IMR-90 (cell line): Measurements from ENCODE around the gene UBA1.

Source experiments
- CEBPB ChIP-seq: IDR thresholded peaks from 2 replicates; pipeline ENCODE4 v1.6.1; 2012; ENCODE audit warnings: low read depth, low read length, improper control_type of control experiment
- FOS ChIP-seq: fragments of 150-350 bp; IDR thresholded peaks from 2 replicates; pipeline ENCODE4 v1.6.1; 2016; ENCODE audit warnings: low read depth, low read length
- POLR2A ChIP-seq: IDR thresholded peaks from 2 replicates; pipeline ENCODE4 v1.6.1; 2012; ENCODE audit warnings: mild to moderate bottlenecking, low read depth, low read length
- RAD21 ChIP-seq: IDR thresholded peaks from 2 replicates; pipeline ENCODE4 v1.6.1; 2012; ENCODE audit warnings: low read length, improper control_type of control experiment
- SMC3 ChIP-seq: fragments of 150-350 bp; IDR thresholded peaks from 2 replicates; pipeline ENCODE4 v1.6.1; 2016; ENCODE audit warnings: low read depth, mild to moderate bottlenecking, antibody characterized with exemption, low read length, moderate library complexity
- TF ChIP-seq, protein P1 (sequence below): conservative IDR thresholded peaks from 2 replicates; pipeline ENCODE4 v1.5.1; 2012; ENCODE audit warnings: mild to moderate bottlenecking, low read depth, low read length, improper control_type of control experiment

DNA sequence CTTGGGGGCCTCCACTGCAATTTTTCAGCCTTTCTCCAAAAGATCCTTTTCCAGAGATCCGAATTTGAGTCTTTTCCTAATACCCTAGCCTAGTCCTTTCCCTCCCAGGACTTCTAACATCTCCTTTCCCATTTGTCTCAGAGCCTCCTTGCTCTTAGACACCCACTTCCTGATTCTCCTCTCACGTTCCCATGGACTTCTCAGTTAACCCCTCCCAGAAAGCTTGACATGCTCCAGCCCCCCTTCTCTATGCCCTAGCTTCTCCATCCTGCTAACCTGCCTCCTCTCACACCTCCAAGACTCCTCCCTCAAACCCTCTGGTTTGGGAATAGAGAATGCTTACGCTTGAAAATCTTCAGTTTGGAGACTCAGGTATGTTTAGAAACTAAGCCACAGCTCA lies 2.5 kb downstream of the UBA1 start:
- TF ChIP-seq POLR2A: no peak
- no peak for TF ChIP-seq CEBPB
- TF ChIP-seq, protein P1, sequence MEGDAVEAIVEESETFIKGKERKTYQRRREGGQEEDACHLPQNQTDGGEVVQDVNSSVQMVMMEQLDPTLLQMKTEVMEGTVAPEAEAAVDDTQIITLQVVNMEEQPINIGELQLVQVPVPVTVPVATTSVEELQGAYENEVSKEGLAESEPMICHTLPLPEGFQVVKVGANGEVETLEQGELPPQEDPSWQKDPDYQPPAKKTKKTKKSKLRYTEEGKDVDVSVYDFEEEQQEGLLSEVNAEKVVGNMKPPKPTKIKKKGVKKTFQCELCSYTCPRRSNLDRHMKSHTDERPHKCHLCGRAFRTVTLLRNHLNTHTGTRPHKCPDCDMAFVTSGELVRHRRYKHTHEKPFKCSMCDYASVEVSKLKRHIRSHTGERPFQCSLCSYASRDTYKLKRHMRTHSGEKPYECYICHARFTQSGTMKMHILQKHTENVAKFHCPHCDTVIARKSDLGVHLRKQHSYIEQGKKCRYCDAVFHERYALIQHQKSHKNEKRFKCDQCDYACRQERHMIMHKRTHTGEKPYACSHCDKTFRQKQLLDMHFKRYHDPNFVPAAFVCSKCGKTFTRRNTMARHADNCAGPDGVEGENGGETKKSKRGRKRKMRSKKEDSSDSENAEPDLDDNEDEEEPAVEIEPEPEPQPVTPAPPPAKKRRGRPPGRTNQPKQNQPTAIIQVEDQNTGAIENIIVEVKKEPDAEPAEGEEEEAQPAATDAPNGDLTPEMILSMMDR: no peak
- TF ChIP-seq RAD21: no peak
- TF ChIP-seq SMC3: no peak
- TF ChIP-seq FOS: no peak
